COLO668 (cell line): ENCODE data around the gene FNIP2.

Experiments
- DNase-seq: peaks from one replicate; lab custom pipeline; 2025; ENCODE audit not compliant: unreplicated experiment; lab: John Stamatoyannopoulos, UW

Gene FNIP2

GRCh38 chr4:158835226-158836001 lies 66.6 kb downstream of the FNIP2 start:
- DNase-seq = no peak

GRCh38 chr4:158836002-158836369 lies 67.2 kb downstream of the FNIP2 start:
- DNase-seq = no peak

DNA sequence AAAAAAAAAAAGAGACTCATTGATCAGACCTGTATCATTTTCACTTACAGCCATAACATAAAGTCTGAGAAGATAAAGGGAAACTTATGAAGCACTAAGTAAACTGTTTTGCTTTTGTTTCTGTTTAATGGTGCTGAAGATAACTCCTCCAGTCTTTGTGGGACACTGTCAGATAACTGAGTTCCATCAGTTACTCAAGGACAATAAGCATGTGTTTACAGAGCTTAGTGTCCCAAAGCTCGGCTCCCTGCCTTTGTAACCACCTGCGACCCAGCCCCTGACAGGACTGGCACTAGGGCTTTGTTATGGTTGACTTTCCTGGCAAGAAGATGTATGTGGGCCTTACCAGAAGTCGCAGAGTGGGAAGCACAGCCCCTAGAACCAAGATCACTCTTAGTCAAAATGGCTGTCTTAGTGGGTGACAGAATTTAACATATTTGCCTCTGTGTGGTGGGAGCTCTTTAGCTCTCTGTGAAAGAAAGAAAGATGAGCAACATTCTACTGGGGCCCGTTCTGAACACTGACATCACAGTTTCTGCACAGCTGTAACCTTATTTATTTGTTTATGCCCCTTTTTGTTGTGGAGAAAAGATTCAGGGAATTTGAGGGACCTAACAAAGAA lies 68.1 kb downstream of the FNIP2 start:
- DNase-seq = no peak

DNA sequence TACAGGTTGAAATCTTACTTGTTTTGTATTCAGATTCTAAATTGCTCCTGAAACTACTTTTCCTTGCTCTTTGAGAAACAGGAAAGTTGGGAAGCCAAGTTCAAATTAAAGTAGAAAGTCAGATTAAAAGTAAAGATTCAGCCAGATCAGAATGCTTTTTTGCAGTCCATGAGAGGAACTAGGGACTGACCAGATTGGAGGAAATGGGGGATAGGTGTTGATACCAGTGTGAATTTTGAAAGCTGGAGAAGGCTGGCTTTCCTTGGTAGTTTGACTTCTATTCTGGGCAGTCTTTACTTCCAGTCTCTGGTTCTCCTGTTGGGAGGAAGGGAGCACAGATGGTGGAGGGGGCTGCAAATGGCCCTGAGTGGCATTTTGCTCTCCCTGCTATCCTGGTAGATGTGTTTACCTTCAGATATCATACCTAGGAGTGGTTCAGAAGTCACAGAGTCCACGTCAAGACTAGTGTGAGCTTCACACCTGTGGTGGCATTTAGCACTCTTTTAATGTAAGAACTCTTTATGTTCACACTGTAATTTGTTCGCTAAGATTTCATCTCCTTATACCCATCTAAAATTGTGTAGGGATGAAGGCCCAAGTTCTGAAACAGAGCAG lies 68.8 kb downstream of the FNIP2 start:
- DNase-seq = no peak

- no peak for DNase-seq
These were observed 71.3 kb downstream of the FNIP2 start for GRCh38 chr4:158840131-158840530.

GRCh38 chr4:158841540-158841939 lies 72.7 kb downstream of the FNIP2 start:
- DNase-seq = no peak

- DNase-seq = no peak
These were observed 76.7 kb downstream of the FNIP2 start for GRCh38 chr4:158845311-158846041.

DNA sequence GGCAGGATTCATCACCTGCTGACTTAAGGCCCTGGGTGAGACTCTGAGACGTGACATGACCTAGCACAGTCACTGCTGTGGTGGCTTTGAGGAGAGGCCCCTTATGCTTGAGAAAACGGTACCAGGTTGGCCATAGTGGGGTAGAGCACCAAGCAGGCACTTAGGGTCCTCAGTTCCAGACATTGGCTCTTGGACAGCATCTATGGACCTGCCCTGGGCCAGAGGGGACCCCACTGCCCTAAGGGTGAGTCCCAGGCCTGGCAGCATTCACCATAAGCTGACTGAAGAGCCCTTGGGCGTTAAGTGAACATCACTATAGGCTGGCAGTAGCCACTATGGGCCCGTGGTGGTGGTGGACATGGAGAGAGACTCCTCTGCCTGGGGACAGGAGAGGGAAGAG lies 78.7 kb downstream of the FNIP2 start:
- no peak for DNase-seq

GRCh38 chr4:158849681-158850080 lies 80.9 kb downstream of the FNIP2 start:
- no peak for DNase-seq

GRCh38 chr4:158850371-158850770 lies 81.5 kb downstream of the FNIP2 start:
- DNase-seq = no peak

DNA sequence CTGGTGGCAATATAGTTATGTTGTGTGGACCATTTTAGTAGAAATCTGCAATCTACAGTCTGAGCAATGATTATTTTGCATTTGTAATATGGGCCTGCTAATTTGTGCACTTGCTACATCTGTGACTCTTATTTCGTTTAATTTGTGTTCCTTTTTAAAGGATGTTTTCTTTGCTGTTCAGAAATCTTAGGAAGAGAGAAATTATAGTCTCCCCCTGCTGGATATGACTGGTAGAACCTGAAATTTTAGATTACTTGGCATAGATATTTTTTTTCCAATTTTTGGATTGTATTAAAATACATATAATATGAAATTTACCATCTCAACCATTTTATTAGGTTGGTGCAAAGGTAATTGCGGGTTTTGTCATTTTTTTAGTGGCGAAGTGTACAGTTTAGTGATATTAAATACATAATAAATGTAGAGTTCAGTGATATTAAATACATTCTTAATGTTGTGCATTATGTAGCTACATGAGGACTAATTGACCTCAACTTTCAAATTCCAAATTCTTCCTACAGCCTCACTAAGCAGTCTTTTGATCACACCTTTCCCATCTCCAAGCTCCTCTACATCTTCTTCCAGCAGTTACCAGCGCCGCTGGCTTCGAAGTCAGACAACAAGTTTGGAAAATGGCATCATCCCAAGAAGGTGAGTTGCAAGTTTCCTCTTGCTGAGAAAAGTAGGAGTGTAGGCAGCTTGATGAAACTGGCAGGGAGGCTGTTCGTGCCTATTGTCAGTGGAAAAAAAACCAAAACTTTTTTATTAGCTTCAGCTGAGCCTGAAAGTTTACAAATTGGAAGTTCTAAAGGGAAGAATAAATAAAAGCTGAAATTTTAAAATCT lies 82.2 kb downstream of the FNIP2 start:
- no peak for DNase-seq

DNA sequence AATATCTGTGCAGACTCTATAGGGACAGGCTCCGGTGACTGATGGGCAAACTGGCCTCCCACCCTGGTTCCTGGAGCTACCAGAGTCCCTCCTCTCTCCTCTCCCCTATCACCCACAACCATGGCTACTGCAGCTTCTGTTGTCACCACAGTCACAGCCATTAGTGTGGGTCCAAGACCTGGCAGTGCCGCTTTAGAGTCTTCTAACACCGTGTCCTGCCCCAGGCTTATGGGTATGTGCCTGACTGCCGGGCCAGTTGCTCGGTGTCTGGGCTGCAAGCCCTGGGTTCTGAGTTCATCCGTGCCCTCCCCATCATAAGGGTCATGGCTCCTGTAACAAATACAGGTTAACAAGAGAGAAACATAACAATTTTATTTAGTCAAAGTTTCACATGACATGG lies 85.4 kb downstream of the FNIP2 start:
- no peak for DNase-seq

DNA sequence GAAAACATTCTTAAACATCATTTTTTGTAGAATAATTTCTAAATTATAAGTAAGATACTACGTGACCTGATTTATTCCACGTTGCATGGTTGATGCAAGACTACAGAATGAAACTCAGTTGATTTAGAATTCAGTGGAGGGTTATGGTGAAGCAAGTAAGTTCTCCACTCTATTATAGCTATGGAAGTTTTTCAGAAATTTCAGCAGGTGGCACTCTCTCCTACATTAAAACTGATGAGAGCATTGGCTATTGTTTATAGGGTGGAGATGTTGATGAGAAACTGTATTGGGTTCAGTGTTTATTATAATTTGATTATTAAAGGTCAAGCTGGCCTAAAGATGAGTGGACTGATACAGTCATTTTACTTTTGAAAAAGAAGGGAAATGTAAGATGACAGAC lies 88.0 kb downstream of the FNIP2 start:
- no peak for DNase-seq

DNA sequence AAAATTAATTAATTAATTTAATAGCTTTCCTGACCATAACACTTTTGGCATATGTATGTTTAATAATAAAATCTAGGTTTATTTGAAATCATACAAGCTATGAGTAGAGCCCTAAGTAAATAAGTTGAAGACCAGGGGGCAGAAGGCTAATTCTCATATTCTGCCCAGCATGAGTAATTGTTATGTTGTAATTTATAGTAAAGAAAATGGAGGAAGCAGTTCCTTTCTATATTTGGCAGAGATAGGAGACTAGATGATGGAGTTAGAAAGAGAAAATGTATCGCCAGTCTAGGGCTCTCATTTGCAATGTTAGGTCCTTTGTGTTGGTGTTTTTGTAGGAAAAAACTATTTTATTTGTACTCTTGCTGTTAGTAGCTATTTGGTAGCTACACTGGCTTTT lies 89.1 kb downstream of the FNIP2 start:
- DNase-seq = no peak

GRCh38 chr4:158858410-158859199 lies 89.8 kb downstream of the FNIP2 start:
- DNase-seq = no peak

- no peak for DNase-seq
These were observed 90.8 kb downstream of the FNIP2 start for GRCh38 chr4:158859661-158860060.

DNA sequence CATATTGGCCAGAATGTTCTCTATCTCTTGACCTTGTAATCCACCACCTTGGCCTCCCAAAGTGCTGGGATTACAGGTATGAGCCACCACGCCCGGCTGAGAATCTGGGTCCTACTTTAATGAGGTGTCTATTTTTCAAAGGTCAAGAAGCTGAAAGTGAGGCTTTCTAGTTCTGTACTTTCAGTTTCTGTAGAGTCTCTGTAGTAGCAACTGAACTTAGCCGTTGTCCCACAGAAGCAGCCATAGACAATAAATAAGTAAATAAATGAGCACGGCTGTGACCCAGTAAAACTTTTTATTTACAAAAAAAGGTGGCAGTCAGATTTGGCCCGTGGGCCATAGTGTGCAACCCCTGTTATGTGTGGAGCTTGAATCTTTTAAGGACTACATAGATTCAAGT lies 92.0 kb downstream of the FNIP2 start:
- DNase-seq = no peak

- no peak for DNase-seq
These were observed 92.5 kb downstream of the FNIP2 start for GRCh38 chr4:158861281-158861680.

- no peak for DNase-seq
These were observed 92.9 kb downstream of the FNIP2 start for GRCh38 chr4:158861766-158862165.

GRCh38 chr4:158863296-158863695 lies 94.5 kb downstream of the FNIP2 start:
- no peak for DNase-seq
